HepG2 (cell line): ENCODE data around the gene ZBTB7A. TPM values are rescaled to one million over a fixed set of nuclear protein-coding genes. Genes with fewer than 3 reads are reported as not detected.

Experiments used
- GABPA ChIP-seq, 2 experiments: IDR thresholded peaks; 2 replicates each; pipeline ENCODE4 v1.6.1; 2011 to 2016; ENCODE audit warnings: low read depth in 2 of 2, low read length in 1 of 2, missing biosample characterization in 1 of 2, missing genetic modification characterization in 1 of 2
- MATR3 ChIP-seq: sonication (generic); formaldehyde crosslinking; IDR thresholded peaks from 2 replicates; pipeline ENCODE4 v1.4.0; 2020; ENCODE audit warnings: missing genetic modification reagents
- MYC ChIP-seq: sonication (generic); formaldehyde crosslinking; IDR thresholded peaks from 2 replicates; pipeline ENCODE4 v1.9.0; 2021; ENCODE audit warnings: missing genetic modification reagents, borderline replicate concordance
- NFIB ChIP-seq: sonication (generic); formaldehyde crosslinking; IDR thresholded peaks from 2 replicates; pipeline ENCODE4 v1.9.0; 2021; ENCODE audit warnings: missing genetic modification reagents, mild to moderate bottlenecking, borderline replicate concordance
- SNRNP70 ChIP-seq: fragments of 200-400 bp; formaldehyde crosslinking; IDR thresholded peaks from 2 replicates; pipeline ENCODE4 v1.6.1; 2017; ENCODE audit warnings: mild to moderate bottlenecking, low read depth, low read length, moderate library complexity
- ZBTB2 ChIP-seq: sonication (generic); formaldehyde crosslinking; IDR thresholded peaks from 2 replicates; pipeline ENCODE4 v1.8.0; 2022; ENCODE audit warnings: low read depth, missing genetic modification reagents
- ZBTB7B ChIP-seq: sonication (generic); formaldehyde crosslinking; IDR thresholded peaks from 2 replicates; pipeline ENCODE4 v1.4.0; 2020; ENCODE audit warnings: missing genetic modification reagents
- ZNF777 ChIP-seq: sonication (generic); formaldehyde crosslinking; IDR thresholded peaks from 2 replicates; pipeline ENCODE4 v1.4.0; 2020; ENCODE audit warnings: missing genetic modification reagents
- ZNF780A ChIP-seq: sonication (generic); formaldehyde crosslinking; IDR thresholded peaks from 2 replicates; pipeline ENCODE4 v1.8.0; 2022; ENCODE audit warnings: mild to moderate bottlenecking, missing genetic modification reagents, moderate library complexity
- polyA plus RNA-seq, 8 experiments: library from polyadenylated mRNA; depleted of rRNA in 3 of 8; stranded (reverse) in 7 of 8; unstranded in 1 of 8; fragments of >200 nt; fragmentation: Illumina TruSeq in 4 of 8; extraction: Trizol in 4 of 8; gene quantifications; 2 replicates each; pipeline versions ENCODE4 v1.2.1 to v1.2.3, GENCODE V29; 2011 to 2016; ENCODE audit warnings: low read depth in 4 of 8, missing spikeins in 1 of 8, mixed read lengths in 1 of 8; ENCODE audit not compliant: insufficient read depth in 1 of 8
- total RNA-seq, 5 experiments: library from RNA; depleted of rRNA; stranded (reverse); fragments of >200 nt; fragmentation: Illumina TruSeq; extraction: Trizol; gene quantifications; 2 replicates each; pipeline ENCODE4 v1.2.3, GENCODE V29; 2016; ENCODE audit warnings: low read depth in 1 of 5
- TF ChIP-seq, protein P1 (sequence below): sonication (generic); formaldehyde crosslinking; IDR thresholded peaks from 2 replicates; pipeline ENCODE4 v1.4.0; 2020; ENCODE audit warnings: missing genetic modification reagents
- TF ChIP-seq, protein P2 (sequence below): sonication (generic); formaldehyde crosslinking; IDR thresholded peaks from 2 replicates; pipeline ENCODE4 v1.8.1; 2022; ENCODE audit warnings: mild to moderate bottlenecking, missing genetic modification reagents
- TF ChIP-seq, protein P3 (sequence below): sonication (generic); formaldehyde crosslinking; IDR thresholded peaks from 2 replicates; pipeline ENCODE4 v1.4.0; 2020; ENCODE audit warnings: mild to moderate bottlenecking, missing genetic modification reagents
- TF ChIP-seq, protein P4 (sequence below): sonication (generic); formaldehyde crosslinking; IDR thresholded peaks from 2 replicates; pipeline ENCODE4 v1.9.0; 2021; ENCODE audit warnings: missing genetic modification reagents, borderline replicate concordance
- TF ChIP-seq, protein P5 (sequence below): IDR thresholded peaks from 2 replicates; pipeline ENCODE4 v1.6.1; 2016; ENCODE audit warnings: missing compliant biosample characterization, missing genetic modification reagents, borderline replicate concordance

ZBTB7A gene
- total and polyA plus RNA-seq, 2 of the 13 experiments (the other 11 are each of a cell fraction or from before 2014, with no cell fraction given), result 3.6 to 4.0 TPM

DNA sequence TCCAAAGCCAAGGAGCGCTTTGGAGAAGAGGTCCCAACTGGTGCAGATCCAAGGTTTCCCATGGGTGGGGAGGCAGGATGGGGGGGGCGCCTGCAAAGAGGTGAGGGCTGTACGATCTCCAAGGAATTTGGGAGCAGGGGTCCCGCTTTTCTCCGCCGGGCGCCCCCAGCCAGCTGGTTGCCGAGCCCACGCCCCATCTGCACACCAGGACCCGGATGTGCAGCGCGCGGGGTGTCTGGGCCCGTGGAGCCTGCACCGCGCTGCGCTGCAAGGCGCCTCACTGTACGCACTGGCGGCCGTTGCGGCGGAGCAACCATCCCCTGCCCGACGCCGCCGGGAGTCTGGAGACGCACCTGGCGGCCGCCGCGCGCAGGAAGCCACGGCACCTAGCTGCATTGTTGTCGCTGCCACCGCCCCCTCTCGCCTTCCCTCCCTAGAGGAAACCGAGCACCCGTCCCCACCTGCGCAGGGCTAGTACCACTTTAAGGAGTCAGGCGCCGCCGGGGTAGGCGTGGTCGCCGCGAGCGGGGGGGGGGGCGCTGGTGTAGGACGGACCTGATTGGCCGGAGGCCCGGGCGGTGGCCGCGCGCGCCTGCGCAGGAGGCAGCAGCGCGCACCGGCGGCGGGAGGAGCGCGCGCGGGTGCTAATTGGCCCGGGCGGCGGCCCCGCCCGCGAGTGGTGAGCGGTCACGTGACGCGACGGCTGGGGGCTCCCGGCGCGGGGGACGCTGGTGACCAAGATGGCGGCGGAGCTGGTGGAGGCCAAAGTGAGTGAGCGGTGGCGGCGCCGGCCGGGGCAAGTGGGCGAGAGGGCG is 59.5 kb downstream of the ZBTB7A start, which contains the start of gene PIAS4 (continued):
- TF ChIP-seq, protein P1, sequence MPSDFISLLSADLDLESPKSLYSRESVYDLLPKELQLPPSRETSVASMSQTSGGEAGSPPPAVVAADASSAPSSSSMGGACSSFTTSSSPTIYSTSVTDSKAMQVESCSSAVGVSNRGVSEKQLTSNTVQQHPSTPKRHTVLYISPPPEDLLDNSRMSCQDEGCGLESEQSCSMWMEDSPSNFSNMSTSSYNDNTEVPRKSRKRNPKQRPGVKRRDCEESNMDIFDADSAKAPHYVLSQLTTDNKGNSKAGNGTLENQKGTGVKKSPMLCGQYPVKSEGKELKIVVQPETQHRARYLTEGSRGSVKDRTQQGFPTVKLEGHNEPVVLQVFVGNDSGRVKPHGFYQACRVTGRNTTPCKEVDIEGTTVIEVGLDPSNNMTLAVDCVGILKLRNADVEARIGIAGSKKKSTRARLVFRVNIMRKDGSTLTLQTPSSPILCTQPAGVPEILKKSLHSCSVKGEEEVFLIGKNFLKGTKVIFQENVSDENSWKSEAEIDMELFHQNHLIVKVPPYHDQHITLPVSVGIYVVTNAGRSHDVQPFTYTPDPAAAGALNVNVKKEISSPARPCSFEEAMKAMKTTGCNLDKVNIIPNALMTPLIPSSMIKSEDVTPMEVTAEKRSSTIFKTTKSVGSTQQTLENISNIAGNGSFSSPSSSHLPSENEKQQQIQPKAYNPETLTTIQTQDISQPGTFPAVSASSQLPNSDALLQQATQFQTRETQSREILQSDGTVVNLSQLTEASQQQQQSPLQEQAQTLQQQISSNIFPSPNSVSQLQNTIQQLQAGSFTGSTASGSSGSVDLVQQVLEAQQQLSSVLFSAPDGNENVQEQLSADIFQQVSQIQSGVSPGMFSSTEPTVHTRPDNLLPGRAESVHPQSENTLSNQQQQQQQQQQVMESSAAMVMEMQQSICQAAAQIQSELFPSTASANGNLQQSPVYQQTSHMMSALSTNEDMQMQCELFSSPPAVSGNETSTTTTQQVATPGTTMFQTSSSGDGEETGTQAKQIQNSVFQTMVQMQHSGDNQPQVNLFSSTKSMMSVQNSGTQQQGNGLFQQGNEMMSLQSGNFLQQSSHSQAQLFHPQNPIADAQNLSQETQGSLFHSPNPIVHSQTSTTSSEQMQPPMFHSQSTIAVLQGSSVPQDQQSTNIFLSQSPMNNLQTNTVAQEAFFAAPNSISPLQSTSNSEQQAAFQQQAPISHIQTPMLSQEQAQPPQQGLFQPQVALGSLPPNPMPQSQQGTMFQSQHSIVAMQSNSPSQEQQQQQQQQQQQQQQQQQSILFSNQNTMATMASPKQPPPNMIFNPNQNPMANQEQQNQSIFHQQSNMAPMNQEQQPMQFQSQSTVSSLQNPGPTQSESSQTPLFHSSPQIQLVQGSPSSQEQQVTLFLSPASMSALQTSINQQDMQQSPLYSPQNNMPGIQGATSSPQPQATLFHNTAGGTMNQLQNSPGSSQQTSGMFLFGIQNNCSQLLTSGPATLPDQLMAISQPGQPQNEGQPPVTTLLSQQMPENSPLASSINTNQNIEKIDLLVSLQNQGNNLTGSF (CRISPR knock-in tag), result no peak
- no peak for TF ChIP-seq MATR3 (CRISPR knock-in tag)
- TF ChIP-seq, protein P2, sequence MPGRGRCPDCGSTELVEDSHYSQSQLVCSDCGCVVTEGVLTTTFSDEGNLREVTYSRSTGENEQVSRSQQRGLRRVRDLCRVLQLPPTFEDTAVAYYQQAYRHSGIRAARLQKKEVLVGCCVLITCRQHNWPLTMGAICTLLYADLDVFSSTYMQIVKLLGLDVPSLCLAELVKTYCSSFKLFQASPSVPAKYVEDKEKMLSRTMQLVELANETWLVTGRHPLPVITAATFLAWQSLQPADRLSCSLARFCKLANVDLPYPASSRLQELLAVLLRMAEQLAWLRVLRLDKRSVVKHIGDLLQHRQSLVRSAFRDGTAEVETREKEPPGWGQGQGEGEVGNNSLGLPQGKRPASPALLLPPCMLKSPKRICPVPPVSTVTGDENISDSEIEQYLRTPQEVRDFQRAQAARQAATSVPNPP, result 0 out of 2 replicates have a peak, but pooled peaks have one; percentile 22
- TF ChIP-seq ZNF780A (CRISPR knock-in tag), result no peak
- no peak; the same call in 1 of the 2 replicates for TF ChIP-seq ZBTB2 (CRISPR knock-in tag)
- TF ChIP-seq GABPA (IDR thresholded peaks at IDR 0.05; ENCODE audit: low read depth, low read length), result no peak
- no peak for TF ChIP-seq GABPA (CRISPR knock-in tag; IDR thresholded peaks at IDR 0.05; ENCODE audit: low read depth)
- TF ChIP-seq ZNF777 (CRISPR knock-in tag), result peak; percentile 72
- TF ChIP-seq ZBTB7B (CRISPR knock-in tag), result no peak; the same call in 1 of the 2 replicates
- TF ChIP-seq, protein P3, sequence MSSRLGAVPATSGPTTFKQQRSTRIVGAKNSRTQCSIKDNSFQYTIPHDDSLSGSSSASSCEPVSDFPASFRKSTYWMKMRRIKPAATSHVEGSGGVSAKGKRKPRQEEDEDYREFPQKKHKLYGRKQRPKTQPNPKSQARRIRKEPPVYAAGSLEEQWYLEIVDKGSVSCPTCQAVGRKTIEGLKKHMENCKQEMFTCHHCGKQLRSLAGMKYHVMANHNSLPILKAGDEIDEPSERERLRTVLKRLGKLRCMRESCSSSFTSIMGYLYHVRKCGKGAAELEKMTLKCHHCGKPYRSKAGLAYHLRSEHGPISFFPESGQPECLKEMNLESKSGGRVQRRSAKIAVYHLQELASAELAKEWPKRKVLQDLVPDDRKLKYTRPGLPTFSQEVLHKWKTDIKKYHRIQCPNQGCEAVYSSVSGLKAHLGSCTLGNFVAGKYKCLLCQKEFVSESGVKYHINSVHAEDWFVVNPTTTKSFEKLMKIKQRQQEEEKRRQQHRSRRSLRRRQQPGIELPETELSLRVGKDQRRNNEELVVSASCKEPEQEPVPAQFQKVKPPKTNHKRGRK (CRISPR knock-in tag), result no peak
- TF ChIP-seq, protein P4, sequence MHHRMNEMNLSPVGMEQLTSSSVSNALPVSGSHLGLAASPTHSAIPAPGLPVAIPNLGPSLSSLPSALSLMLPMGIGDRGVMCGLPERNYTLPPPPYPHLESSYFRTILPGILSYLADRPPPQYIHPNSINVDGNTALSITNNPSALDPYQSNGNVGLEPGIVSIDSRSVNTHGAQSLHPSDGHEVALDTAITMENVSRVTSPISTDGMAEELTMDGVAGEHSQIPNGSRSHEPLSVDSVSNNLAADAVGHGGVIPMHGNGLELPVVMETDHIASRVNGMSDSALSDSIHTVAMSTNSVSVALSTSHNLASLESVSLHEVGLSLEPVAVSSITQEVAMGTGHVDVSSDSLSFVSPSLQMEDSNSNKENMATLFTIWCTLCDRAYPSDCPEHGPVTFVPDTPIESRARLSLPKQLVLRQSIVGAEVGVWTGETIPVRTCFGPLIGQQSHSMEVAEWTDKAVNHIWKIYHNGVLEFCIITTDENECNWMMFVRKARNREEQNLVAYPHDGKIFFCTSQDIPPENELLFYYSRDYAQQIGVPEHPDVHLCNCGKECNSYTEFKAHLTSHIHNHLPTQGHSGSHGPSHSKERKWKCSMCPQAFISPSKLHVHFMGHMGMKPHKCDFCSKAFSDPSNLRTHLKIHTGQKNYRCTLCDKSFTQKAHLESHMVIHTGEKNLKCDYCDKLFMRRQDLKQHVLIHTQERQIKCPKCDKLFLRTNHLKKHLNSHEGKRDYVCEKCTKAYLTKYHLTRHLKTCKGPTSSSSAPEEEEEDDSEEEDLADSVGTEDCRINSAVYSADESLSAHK (CRISPR knock-in tag), result no peak
- TF ChIP-seq SNRNP70, result no peak
- peak; percentile 79 for TF ChIP-seq MYC
- TF ChIP-seq, protein P5, sequence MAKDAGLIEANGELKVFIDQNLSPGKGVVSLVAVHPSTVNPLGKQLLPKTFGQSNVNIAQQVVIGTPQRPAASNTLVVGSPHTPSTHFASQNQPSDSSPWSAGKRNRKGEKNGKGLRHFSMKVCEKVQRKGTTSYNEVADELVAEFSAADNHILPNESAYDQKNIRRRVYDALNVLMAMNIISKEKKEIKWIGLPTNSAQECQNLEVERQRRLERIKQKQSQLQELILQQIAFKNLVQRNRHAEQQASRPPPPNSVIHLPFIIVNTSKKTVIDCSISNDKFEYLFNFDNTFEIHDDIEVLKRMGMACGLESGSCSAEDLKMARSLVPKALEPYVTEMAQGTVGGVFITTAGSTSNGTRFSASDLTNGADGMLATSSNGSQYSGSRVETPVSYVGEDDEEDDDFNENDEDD (CRISPR knock-in tag), result peak; percentile 84; the same call in 1 of the 2 replicates
- TF ChIP-seq NFIB, result no peak
